ENCODE measurements around the gene CFAP410. TPM values are rescaled to one million over a fixed set of nuclear protein-coding genes. Genes with fewer than 3 reads are reported as not detected.

CFAP410 gene
- total RNA-seq, 3 donors from 2014 or later (not counting 1 experiment from before 2014, with no cell fraction given) = 43.6 to 47.4 (median 46.7) TPM

DNA sequence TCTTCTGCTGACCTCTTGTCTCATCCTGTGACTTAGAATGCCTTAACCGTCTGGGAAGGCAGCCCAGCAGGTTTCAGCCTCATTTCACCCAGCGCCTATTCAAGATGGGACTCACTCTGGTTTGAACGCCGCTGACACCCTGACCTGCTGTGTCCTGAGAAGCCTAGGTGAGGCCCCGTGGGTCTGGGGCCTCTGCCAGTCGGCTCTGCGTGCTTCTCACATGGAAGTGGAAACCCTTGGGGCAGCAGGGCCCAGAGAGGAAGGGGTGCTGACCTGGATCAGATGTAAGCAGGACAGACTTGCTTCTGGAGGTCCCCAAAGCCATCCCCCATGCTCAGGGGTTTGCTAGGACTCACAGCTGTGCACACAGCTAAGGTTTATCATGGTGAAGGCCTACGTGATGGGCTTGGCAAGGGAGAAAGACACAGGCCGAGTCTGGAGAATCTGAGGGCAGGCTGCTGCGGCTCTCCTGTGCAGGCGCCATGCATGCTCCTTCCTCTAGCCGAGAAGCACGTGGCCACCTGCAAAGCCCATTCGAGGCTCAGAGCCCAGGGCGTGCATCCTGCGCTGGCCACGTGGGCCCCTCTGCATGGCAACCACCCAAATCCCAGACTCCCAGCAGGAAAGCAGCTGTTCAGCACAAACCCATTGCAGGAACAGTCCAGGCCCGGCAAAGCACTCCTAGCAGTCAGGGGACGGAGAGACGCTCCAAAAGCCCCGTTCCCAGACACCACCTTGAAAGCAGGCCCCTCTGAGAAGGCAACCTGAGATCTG lies 18.1 kb upstream of the CFAP410 start:
- H3K4me3 ChIP-seq (ENCODE audit: low read length) = no peak overlapping the region
- H3K9me3 ChIP-seq (ENCODE audit: control insufficient read depth, insufficient read depth, low read length) = no peaks in the 10 kb centered on the region
- DNase-seq = no peak
- H3K4me3 Mint-ChIP-seq = peak overlapping the region; percentile 37
- TF ChIP-seq CTCF (IDR thresholded peaks at IDR 0.05) = no peak
- no peaks in the 10 kb centered on the region for H3K9me3 Mint-ChIP-seq
- no peak overlapping the region for H3K27ac ChIP-seq (ENCODE audit: low read length)
- no peak overlapping the region for H3K27ac Mint-ChIP-seq
- no peak for ATAC-seq
- H3K27me3 ChIP-seq (ENCODE audit: control insufficient read depth, insufficient read depth, low read length) = no peaks in the 10 kb centered on the region
- H3K27me3 Mint-ChIP-seq (ENCODE audit: low read depth in 2 of 2) = no peaks in the 10 kb centered on the region
- 94% methylated on average over 21 of the region's 21 CpGs for WGBS (ENCODE audit: insufficient coverage)
- peaks cover 13% of the 10 kb centered on the region for H3K36me3 ChIP-seq (ENCODE audit: control insufficient read depth, insufficient read depth, low read length)
- H3K4me1 Mint-ChIP-seq = peaks cover 55 to 60% of the 10 kb centered on the region in 2 donors
- peaks cover 40% of the 10 kb centered on the region for H3K4me1 ChIP-seq (ENCODE audit: control insufficient read depth, insufficient read depth, low read length)
- intact Hi-C loops (cut with micrococcal nuclease) = no loop called here
- no peaks in the 10 kb centered on the region for H3K36me3 Mint-ChIP-seq

DNA sequence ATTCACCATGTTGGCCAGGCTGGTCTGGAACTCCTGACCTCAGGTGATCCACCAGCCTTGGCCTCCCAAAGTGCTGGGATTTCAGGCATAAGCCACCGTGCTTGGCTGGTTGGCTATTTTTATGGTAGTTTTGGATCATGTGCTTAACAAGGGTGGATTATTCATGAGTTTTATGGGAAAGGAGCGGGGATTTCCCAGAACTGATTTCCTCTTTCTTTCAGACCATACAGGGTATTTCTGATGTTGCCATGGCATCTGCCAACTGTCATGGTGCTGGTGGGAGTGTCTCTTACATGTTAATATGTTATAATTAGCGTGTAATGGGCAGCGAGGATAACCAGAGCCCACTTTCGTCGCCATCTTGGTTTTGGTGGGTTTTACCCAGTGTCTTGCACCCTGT lies 17.4 kb upstream of the CFAP410 start:
- intact Hi-C loops (cut with micrococcal nuclease) = no loop called here

DNA sequence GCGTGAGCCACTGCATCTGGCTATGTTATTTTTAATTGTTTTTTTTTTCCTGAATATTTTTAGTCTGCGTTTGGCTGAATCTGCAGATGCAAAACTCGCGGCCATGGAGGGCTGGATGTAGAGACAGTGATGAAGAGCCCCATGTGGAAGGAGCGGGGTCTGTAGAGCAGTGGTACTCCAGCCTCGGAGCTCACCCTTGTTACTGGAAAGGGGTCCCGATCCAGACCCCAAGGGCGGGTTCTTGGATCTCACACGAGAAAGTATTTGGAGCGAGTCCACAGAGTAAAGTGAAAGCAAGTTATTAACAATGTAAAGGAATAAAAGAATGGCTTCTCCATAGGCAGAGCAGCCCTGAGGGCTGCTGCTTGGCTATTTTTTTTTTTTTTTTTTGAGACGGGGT lies 17.0 kb upstream of the CFAP410 start:
- TF ChIP-seq CTCF (IDR thresholded peaks at IDR 0.05) = no peak
- peaks cover 13% of the 10 kb centered on the region for H3K36me3 ChIP-seq (ENCODE audit: control insufficient read depth, insufficient read depth, low read length)
- H3K4me3 ChIP-seq (ENCODE audit: low read length) = no peak overlapping the region
- peaks cover 51% of the 10 kb centered on the region for H3K4me1 ChIP-seq (ENCODE audit: control insufficient read depth, insufficient read depth, low read length)
- H3K27ac Mint-ChIP-seq = no peak overlapping the region
- H3K9me3 Mint-ChIP-seq = no peaks in the 10 kb centered on the region
- intact Hi-C loops (cut with micrococcal nuclease) = no loop called here
- no peaks in the 10 kb centered on the region for H3K9me3 ChIP-seq (ENCODE audit: control insufficient read depth, insufficient read depth, low read length)
- H3K36me3 Mint-ChIP-seq = no peaks in the 10 kb centered on the region
- no peak for ATAC-seq
- 97% methylated on average over 11 of the region's 11 CpGs for WGBS (ENCODE audit: insufficient coverage)
- peak overlapping the region; percentile 9 for H3K4me3 Mint-ChIP-seq
- peaks cover 1% of the 10 kb centered on the region for H3K27me3 ChIP-seq (ENCODE audit: control insufficient read depth, insufficient read depth, low read length)
- H3K27ac ChIP-seq (ENCODE audit: low read length) = no peak overlapping the region
- H3K4me1 Mint-ChIP-seq = peaks cover 58 to 69% of the 10 kb centered on the region in 2 donors
- DNase-seq = no peak
- peaks cover 0 to 2% of the 10 kb centered on the region in 2 donors for H3K27me3 Mint-ChIP-seq (ENCODE audit: low read depth in 2 of 2)

More for the DNA sequence above, 17.4 kb upstream of the CFAP410 start:
- Mint-ChIP-seq H3K9me3 (no peaks in the 10 kb centered on the region), H3K27me3 (ENCODE audit: low read depth in 2 of 2) (no peaks in the 10 kb centered on the region), H3K36me3 (no peaks in the 10 kb centered on the region), H3K4me1 (peaks cover 58 to 65% of the 10 kb centered on the region in 2 donors), H3K27ac (no peak overlapping the region), H3K4me3 (peak overlapping the region; percentile 9)
- peaks cover 13% of the 10 kb centered on the region for H3K36me3 ChIP-seq (ENCODE audit: control insufficient read depth, insufficient read depth, low read length)
- no peak overlapping the region for H3K27ac ChIP-seq (ENCODE audit: low read length)
- no peak for ATAC-seq
- 92% methylated on average over 6 of the region's 6 CpGs for WGBS (ENCODE audit: insufficient coverage)
- no peak overlapping the region for H3K4me3 ChIP-seq (ENCODE audit: low read length)
- DNase-seq = no peak
- no peaks in the 10 kb centered on the region for H3K9me3 ChIP-seq (ENCODE audit: control insufficient read depth, insufficient read depth, low read length)
- TF ChIP-seq CTCF (IDR thresholded peaks at IDR 0.05) = no peak
- peaks cover 46% of the 10 kb centered on the region for H3K4me1 ChIP-seq (ENCODE audit: control insufficient read depth, insufficient read depth, low read length)
- no peaks in the 10 kb centered on the region for H3K27me3 ChIP-seq (ENCODE audit: control insufficient read depth, insufficient read depth, low read length)
